ENCODE measurements around the gene EDC3.

- TF ChIP-seq CTCF (IDR thresholded peaks at IDR 0.05; ENCODE audit: insufficient read depth, low read length, poor library complexity, severe bottlenecking) (no peak), EZH2phosphoT487 (conservative IDR thresholded peaks at IDR 0.05; ENCODE audit: low read length) (no peak)
These were observed 75.7 kb downstream of the EDC3 start for GRCh38 chr15:74619916-74620635.
